ENCODE measurements around the gene LDAF1.

LDAF1 gene

GRCh38 chr16:21128991-21129390 lies 29.5 kb upstream of the LDAF1 start:
- TF ChIP-seq ARNTL (CRISPR knock-in tag; IDR thresholded peaks at IDR 0.05; ENCODE audit: borderline replicate concordance, low read depth), result no peak
- no peak for TF ChIP-seq RARB (CRISPR knock-in tag; IDR thresholded peaks at IDR 0.05)
- TF ChIP-seq ZNF565 (CRISPR knock-in tag; conservative IDR thresholded peaks at IDR 0.05; ENCODE audit: low read depth), result no peak
- no peak for TF ChIP-seq CSRNP3 (CRISPR knock-in tag; IDR thresholded peaks at IDR 0.05)
- no peak for TF ChIP-seq POU6F1 (CRISPR knock-in tag; IDR thresholded peaks at IDR 0.05; ENCODE audit: borderline replicate concordance, low read depth)
- no peak for TF ChIP-seq PPARA (CRISPR knock-in tag; IDR thresholded peaks at IDR 0.05; ENCODE audit: borderline replicate concordance)
- no peak for TF ChIP-seq TSHZ2 (CRISPR knock-in tag; IDR thresholded peaks at IDR 0.05)
- no peak for TF ChIP-seq CREB5 (CRISPR knock-in tag; IDR thresholded peaks at IDR 0.05; ENCODE audit: low read depth)
- TF ChIP-seq ZFP3 (CRISPR knock-in tag; IDR thresholded peaks at IDR 0.05), result no peak
- TF ChIP-seq SNAI2 (CRISPR knock-in tag; IDR thresholded peaks at IDR 0.05), result no peak
- TF ChIP-seq ZFP30 (CRISPR knock-in tag; IDR thresholded peaks at IDR 0.05), result no peak
- TF ChIP-seq BACH2 (CRISPR knock-in tag; IDR thresholded peaks at IDR 0.05; ENCODE audit: borderline replicate concordance), result no peak
- TF ChIP-seq ZNF70 (CRISPR knock-in tag; IDR thresholded peaks at IDR 0.05), result no peak
- TF ChIP-seq ESRRG (CRISPR knock-in tag; IDR thresholded peaks at IDR 0.05), result no peak
- no peak for TF ChIP-seq CSDC2 (CRISPR knock-in tag; IDR thresholded peaks at IDR 0.05)
- ATAC-seq, result no peak

- no peak for TF ChIP-seq ARNTL (CRISPR knock-in tag; IDR thresholded peaks at IDR 0.05; ENCODE audit: borderline replicate concordance, low read depth)
- no peak for TF ChIP-seq PPARA (CRISPR knock-in tag; IDR thresholded peaks at IDR 0.05; ENCODE audit: borderline replicate concordance)
- no peak for TF ChIP-seq SNAI2 (CRISPR knock-in tag; IDR thresholded peaks at IDR 0.05)
- no peak for TF ChIP-seq TSHZ2 (CRISPR knock-in tag; IDR thresholded peaks at IDR 0.05)
- TF ChIP-seq TCF4 (CRISPR knock-in tag; IDR thresholded peaks at IDR 0.05; ENCODE audit: borderline replicate concordance), result no peak
- TF ChIP-seq ISL1 (CRISPR knock-in tag; IDR thresholded peaks at IDR 0.05), result no peak
- TF ChIP-seq CREB5 (CRISPR knock-in tag; IDR thresholded peaks at IDR 0.05; ENCODE audit: low read depth), result no peak
- no peak for TF ChIP-seq ESRRG (CRISPR knock-in tag; IDR thresholded peaks at IDR 0.05)
- TF ChIP-seq ZFP3 (CRISPR knock-in tag; IDR thresholded peaks at IDR 0.05), result no peak
- TF ChIP-seq CSDC2 (CRISPR knock-in tag; IDR thresholded peaks at IDR 0.05), result no peak
- no peak for TF ChIP-seq BACH2 (CRISPR knock-in tag; IDR thresholded peaks at IDR 0.05; ENCODE audit: borderline replicate concordance)
- ATAC-seq, result no peak
Observed at GRCh38 chr16:21130811-21131210, 27.7 kb upstream of the LDAF1 start.

GRCh38 chr16:21134053-21134452 lies 24.4 kb upstream of the LDAF1 start:
- no peak for ATAC-seq
- TF ChIP-seq PPARA (CRISPR knock-in tag; IDR thresholded peaks at IDR 0.05; ENCODE audit: borderline replicate concordance) (no peak), TCF4 (CRISPR knock-in tag; IDR thresholded peaks at IDR 0.05; ENCODE audit: borderline replicate concordance) (no peak), CSRNP3 (CRISPR knock-in tag; IDR thresholded peaks at IDR 0.05) (no peak)
